Measurements from ENCODE around the gene GBA2. TPM values are rescaled to one million over a fixed set of nuclear protein-coding genes. Genes with fewer than 3 reads are reported as not detected.

Gene GBA2
- total RNA-seq, 1 donor from 2014 or later: 43.6 TPM

DNA sequence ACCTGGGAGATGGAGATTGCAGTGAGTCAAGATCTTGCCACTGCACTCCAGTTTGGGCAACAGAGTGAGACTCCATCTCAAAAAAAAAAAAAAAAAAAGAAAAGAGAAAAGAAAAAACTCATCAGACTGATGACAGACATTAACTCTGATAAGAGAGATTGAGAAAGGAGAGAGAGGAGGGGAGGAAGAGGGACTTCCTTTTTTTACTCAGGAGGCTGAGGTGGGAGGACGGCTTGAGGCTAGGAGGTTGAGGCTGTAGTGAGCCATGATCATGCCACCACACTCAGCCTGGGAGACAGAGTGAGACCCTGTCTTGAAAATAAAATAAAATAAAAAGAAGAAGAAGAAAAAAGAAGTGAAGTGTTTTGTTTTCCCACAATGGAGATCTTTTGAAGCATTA is 14.8 kb upstream of the GBA2 start:
- DNase-seq: no peak

DNA sequence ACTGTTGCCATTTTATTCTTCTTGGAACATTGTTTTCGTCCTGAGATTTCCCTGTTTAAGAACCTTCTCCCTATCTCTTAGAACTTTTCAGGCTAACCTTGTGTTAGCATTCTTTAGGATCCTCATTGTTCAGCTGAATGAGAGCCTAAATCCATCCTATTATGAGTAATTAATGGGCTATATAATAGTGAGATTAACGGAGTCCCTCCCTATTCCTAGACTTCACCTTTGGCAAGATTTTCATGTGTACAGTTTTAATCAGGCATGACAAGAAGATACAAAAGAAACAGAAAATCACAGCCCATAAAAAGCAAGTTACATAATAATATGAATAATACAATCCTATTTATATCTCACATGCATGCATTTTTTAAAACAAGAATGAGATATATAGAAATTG is 14.2 kb upstream of the GBA2 start:
- DNase-seq: no peak

DNA sequence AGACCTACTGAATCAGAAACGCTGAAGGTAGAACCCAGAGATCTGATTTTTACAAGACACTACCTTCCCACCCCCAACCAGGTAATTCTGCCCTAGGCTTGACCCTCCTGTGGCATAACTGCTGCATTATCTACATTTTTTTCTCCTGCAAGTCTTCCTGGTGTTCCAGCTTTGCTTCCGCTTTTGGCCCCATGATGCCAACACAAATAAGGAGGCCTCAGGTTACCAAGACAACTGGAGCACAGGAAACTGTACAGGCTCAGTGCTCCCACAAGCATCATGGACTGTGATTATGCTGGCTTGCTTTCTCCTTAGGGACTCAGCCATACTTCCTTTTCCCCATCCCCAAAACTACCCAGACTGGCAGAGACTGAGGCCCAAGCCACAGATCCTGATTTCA is 11.6 kb upstream of the GBA2 start:
- DNase-seq: peak; percentile 42

DNA sequence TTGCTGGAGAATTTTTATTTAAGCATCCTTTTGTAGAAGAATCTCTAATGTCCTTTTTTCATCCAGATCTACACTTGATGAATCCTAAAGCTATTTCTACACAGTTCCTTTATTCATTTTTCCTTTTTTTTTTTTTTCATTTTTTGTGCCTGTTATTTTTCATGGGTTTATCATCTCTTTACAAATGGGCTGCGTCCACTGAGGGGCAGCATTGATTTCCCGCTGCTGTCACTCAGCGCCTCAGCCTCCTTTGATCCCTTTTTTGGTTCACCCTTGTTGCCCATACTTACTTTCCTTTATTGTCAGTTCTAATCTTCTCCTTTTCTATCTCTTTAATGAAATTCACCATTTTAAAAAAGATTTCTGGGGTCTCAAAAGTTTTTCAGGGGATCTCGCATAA is 10.8 kb upstream of the GBA2 start:
- DNase-seq: no peak

DNA sequence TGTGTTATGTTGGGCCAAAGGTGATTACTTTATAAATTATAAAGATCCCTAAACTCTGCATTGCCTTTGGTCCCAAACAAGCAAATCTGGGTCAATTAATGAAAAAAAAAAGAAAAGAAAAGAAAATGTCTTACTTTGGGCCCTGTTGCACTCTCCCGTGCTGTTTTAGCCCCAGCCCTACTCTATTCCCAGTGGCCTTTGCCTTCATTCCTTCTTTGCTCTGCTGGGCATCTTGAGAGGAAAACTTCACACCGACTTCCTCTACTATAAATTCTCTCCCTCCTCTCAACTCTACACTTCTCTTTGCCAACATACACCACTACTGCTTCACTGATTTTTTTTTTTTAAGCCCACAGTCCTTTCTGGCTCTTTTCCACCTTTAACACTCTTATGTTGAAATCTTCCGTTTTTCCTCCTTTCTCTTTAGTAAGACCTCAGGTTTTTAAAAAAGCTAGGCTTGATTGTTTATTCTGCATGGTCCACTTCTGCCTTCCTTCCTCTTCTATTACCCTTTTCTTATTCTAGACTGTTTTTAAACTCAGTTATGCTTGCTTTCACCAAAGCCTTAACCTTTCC is 9.5 kb upstream of the GBA2 start:
- peak; percentile 14 for DNase-seq

DNA sequence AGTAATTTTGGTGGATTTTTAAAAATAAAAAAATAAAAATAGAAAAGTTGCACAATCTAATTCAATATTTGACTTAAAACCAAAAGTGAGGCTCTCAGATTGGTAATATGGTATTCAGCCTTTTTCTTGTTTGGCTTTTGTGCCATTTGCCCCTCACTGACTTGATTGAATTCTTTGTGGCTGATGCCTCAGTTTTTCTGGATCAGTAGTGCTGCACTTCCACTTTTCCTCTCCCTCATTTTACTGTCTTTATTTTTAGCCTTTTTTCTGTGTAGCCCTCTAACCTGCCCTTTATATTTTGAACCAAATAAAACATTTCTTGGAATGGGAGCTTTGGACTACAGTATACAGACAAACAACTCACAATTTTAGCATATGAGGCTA is 8.9 kb upstream of the GBA2 start:
- no peak for DNase-seq

DNA sequence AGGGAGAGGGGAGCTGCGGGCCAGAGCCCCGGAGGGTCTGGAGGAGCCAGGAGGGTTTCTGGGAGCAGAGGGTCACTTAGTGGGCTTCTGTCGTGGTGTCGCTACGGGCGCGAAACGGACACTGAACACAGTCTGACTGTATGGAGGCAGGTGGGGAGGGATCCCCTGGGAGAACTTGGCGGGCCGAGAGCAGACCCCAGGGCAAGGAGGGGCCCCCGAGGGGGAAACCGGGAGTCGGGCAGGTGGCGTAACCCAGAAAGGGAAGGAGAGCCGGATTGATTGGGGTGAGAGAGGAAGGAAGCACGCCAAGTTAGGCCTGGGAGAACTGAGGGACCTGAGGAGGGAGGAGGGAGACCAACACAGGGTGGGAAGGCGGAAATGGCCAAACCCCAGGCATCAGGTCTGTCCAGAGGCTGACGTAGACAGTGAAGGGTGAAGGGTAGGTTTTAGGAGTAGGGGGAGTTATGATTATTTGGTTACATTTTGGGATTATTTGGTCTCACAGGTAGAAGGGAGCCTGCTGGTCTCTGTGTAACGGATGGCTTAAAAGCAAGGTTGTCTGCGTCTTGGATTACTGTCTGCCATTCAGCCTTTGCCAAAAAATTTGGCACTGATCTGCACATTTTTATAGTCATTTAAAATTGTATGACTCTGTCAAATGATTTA is 8.3 kb upstream of the GBA2 start:
- DNase-seq: peak; percentile 75

DNA sequence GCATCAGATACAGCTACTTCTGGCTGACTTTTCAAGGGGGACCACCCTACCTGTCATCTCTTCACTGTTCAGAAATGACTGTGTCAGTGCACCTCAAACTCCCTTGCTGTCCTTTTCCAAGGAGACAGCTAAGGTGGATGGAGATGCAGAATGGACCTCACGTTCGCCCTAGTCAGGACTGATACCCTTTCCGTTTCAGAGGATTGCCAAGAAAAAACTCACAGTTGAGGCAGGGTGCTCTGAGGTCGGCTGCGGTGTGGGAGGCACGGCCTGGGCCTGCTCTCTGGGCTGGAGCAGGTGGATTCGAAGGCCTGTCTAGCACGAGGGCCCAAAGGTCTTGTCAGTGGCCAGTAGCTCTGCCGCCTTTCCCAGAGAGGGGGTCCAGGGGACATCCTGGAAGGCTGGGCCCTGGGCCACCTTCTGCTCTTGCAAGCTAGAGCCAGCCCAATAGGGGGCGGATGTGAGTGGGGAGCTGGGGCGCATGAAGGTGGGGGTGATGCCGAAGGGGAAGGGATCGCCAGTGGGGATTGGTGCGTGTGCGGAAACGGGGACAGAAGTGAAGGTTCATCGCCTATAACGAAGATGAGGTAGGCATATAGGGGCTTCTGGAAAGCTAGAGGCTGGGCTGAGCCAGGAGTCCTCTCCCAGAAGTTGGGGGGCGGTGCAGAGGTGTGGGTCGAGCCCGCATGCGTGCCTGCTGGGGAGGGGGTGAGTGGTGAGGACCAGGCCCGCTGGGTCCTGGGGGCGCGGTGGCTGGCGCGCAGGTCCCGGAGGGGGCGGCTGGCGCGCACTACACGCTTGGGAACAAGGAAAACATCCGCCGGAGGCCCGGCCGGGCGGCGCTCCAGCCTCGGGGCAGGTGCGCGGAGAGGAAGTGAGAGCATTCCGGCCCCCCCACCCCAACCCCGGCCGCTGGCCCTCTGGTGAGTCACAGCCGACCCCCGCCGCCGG is 7.5 kb upstream of the GBA2 start:
- peak; percentile 71 for DNase-seq

DNA sequence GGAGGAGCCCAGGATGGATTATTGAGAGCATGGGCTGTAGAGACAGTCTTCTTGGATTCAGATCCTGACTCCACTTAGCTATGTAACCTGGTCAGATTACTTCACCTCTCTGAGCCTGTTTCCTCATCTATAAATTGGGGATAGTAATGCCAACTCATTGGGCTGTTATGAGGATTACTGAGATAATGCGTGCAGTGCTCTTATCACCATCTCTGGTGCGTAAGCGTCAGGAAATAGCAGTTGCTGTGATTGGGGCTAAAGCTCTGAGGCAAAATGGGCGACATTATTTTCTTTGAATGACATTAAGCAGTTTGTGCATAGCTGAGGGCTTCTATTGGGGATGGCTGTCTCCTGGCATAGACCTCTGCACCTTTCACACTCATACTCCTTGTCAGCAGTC is 6.0 kb upstream of the GBA2 start:
- DNase-seq: no peak

DNA sequence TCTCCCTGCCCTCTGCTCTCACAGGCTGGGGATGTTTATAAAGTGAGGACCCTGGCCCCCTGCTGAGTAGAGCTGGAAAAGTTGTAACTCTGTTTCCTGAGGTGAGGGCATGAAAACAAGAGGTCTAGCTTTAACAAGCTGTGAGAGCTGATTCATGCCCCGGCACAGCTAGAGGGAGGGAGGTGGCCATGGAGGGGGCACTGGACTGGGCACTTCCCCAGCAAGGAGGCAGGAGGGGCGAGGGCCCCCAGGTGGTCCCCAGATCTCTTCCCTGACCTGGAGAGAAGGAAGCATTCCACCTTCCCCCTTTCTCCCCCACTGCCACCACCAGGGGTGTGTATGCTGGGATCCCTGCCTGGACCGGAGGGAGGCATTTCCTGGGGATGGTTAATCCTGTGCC is 5.2 kb upstream of the GBA2 start, which contains the start of gene MSMP:
TSS of gene MSMP (minus strand) at position 13 of the 400 bp plus-strand sequence. CDS start 147 bp downstream, outside the sequence.
- DNase-seq: no peak

DNA sequence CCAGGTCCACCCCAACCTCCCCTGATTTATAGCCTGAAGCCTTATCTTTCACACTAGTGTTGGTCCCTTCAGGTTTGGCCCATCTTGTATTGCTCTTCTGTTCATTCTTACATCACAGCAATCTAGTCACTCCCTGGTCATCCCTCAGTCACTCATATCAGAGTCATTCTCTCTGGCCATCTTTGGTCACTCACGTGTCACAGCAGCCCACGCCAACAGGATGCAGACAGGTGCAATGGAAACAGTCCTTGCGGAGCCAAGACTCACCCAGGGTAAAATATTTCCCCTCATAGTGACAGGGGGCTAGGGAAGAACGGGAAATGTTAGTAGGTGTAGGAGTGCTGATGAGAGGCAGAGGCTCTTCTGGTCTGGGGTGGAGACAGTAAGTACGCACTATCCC is 4.4 kb upstream of the GBA2 start:
- DNase-seq: no peak

DNA sequence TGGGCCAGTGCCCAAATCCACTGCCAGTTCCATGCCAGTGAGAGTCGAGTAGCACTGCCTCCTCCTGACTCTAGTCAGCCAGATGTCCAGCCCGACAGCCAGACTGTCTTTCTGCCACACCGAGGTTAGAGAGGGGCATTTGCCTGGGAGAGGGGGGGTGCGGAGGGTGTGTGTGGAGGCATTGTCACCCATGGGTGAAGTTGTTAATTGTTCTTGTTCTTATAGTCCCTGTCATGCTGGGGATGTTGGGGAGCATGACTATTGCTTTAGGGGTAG is 1.2 kb upstream of the GBA2 start:
- no peak for DNase-seq

DNA sequence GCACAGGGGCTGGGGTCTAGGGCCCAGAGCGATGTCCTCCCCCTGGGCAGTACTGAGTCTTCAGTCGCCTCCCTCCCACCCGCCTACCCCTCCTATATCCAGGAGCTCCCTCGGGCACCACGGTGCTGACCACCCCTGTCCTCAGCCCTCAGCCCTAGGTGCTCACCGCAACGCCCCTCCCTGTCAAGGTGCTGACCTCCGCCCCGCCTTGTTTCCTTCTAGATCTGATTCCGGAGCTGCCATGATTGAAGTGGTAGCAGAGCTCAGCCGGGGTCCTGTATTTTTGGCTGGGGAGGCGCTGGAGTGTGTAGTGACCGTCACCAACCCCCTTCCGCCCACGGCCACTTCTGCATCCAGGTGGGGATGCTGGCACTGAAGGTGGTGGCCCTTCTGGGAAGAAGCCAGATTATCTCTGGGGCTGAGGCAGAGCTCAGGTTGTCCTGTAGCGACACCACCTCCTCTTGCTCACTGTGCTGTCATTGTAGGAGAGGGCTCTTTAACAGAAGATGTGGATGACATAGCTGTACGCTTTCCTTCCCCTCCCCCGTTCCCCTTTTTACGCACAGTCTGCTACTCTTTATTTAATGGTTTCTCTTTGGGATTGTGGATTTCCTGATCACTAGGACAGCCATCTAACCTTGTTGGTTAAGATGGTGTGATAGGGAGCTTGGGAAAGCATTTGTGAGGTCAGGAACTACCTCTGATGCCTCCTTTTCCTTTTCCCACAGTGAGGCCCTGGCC is 657 bp upstream of the GBA2 start:
- no peak for DNase-seq

DNA sequence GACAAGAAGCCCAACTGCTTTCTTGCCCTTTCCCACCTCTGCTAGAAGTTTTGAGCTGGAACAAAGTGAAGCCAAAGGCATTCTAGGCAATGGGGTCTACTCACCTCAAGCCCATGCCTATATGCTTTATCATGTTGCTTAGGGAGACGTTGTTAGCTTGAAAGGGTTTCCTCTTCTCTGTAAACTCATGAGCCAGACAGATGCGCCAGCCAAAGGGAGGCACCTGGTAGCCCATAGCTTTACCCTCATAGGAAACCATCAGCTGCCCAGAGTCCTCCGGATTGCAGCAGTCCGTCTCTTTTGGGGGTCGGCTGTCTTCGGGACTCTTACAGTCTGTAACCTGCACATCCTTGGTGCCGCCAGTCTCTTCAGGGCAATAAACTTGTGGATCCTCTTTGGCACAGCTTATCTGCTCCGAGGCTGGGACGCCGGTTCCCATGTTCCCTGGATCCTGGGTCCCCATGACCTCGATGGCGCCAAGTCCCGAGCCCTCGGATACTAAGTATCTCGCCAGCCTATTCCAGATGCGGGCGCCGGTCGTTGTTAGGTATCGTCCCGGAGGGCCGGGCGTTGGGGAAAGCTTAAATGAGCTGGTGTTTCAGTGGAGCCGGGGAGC is 678 bp downstream of the GBA2 start:
- no peak for DNase-seq

DNA sequence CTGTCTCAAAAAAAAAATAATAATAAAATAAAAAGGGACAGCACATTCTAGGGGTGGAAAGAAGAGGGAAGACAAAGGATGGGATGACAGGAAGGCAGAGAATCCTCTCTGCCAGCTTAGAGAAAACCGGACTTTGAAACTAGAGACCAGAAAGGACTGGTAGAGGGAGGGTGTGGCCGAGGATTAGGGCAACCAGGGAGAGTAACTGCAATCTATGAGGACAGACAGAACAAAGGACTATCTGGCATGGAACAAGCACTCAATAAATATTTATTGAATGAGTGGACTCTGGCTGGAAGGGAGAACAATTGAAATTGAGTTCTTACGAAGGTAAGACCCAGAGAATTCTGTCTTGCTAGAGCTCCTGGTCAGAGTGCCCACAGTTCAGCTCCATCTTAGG is 2.4 kb downstream of the GBA2 start:
- no peak for DNase-seq

DNA sequence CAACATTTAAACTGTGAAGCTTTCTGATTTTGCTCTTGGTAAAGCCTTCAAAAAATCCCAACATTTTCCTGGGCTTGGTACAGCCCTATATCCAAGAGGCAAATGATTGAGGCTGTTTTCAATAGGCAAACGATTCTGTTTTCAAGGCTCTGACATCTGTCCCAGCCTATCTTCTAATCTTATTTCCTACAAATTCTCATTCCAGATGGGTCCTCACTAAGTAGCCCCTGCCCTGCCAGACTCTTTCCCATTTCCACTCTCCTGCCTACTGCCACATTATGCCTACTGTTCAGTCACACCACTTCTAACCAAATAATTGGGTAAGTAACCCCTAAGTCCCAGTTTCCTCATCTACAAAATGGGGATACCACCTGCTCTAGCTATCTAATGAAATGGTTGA is 3.5 kb downstream of the GBA2 start:
- DNase-seq: no peak

DNA sequence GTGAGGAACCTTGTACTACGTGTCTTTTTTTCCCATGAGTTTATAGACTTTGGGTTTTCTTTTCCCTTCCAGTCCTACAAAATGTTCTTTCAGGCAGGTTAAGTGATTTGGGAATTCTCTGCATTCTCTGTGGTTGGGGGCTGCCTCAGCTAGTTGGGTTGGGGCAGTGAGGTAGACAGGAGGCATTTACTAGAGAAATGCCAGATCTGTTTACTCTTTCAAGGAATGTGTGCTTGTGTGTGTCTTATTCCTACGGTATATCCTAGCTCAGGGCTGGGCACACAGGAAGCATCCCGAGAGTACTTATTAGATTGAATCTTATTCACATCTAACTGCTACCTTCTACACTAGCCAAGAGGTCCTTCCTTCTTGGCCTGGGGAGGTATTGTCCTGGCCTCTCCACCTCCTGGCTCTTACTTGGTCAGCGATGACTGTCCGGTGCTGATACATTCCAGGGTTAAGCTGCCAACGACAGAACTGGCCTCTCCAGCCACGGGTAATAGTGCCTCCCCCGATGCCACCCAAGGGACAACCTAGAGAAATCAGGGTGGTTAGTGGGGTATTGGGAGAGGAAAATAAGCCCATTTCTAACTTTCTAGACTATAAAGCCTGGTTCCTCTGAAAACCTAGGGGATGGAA is 5.0 kb downstream of the GBA2 start:
- DNase-seq: no peak

DNA sequence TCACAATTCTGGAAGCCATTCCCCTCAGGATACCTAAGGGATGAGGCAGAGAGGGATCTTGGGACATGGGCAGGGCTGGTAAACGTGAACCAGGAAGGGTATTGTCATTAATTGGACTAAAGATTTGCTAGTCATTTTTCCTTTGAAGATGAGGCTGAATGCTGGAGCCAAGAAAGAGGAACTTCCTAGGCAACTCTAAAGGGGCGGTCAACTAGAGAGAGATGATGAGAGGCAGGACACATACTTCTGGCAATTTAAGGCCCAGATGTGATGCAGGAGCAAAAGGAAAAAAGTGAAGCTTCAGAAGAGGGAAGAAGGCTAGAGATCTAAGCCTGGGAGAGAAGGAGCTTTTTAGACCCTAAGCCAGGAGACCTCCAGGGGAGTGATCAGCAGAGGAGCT is 5.6 kb downstream of the GBA2 start:
- no peak for DNase-seq

DNA sequence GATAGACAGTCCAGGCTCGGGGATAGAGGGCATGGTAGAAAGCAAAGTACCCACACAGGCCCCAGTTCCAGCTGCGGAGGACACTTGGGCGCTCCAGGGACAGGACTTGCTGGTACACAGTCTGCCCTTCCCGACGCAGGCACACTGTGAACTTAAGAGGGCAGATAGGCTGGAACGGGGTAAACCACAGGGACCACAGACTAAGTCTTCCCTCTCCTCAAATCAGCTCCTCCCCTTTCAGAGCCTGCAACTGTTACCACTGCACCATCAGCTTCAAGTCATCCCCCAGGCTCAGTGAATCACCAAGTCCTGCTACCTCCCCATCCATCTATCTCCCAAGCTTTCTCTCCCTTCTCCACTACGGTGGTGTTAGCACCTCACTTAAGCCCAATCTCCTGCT is 7.3 kb downstream of the GBA2 start:
- DNase-seq: no peak

DNA sequence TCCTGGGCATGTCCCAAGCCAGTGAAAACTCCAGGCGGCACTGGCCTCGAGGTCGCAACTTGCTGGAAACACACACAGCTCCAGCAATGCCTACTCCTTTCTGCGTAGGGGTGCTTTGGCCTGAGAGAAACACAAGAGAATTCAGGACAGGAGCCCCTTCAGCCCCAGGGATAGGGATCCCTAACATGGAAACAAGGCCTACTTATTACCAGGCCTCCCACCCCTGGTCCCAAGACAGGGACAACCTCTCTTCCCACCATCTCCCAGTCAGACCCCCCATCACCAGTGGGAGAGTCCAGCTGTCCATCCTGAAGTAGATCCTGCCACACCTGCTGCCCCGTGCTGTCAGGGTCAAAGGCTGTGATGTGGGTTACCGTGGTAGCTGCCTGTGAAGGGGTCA is 8.8 kb downstream of the GBA2 start:
- DNase-seq: no peak

DNA sequence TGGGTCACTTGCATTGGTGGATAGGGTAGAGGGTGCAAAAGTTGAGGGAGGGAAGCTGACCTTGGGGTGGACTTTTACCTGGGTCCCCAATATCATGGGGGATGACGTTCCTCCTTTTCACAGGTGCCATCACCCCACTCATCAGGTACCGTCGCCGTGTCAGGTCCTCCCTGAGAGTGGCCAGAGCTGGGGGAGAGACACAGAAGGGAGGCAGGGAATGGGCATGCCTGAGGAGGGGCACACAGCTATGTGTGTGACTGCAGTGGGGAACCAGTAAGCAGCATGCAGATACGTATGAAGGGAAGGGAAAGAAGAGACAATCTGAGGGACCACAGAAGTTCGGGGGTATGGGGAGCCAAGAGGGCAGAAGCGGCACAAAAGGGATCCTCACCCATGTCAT is 10.1 kb downstream of the GBA2 start:
- no peak for DNase-seq

DNA sequence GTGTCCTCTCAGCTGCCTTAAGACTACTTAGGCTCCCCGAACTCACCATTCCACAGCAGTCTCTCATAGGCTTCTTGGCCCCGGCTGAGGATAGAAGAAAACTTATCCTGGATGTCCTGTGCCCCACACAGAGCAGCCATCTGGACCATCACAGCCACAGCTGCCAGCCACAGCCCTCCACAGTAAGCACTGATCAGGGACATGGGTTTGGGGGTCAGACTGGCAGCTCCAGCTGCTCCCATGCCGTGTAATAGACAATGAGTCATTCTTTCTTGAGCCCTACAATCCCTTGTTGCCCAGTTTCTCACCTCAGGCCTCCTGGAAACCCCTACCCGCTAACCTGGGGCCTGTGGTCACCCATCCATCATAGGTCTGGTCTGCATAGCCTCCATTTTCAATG is 10.8 kb downstream of the GBA2 start:
- DNase-seq: no peak
